GM21390 (cell line): ENCODE results near the gene ST3GAL4.

Source experiments
- ATAC-seq: cut with Tn5 transposase; IDR thresholded peaks from one replicate; pipeline ENCODE4 v1.9.1; 2021; ENCODE audit not compliant: unreplicated experiment

ST3GAL4 gene

DNA sequence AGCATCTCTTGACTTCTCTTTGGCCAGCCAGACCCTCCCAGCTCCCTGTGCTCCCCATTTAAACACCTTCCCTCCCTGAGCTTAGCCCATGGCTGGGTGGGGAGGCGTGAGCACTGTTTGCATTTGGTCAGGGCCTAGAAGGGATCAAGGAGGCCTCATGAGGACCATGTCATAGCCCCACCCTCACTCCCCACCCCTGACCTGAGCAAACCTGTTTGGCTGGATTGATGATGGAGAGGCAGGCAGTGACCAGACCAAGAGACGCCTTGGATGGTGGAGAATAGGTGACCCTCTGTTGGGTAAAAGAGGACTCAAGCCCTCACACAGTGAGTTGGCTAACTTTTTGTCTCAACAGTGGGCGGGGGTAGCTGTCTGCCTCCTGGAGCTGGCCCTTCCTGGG is 49.9 kb downstream of the ST3GAL4 start:
- no peak for ATAC-seq

DNA sequence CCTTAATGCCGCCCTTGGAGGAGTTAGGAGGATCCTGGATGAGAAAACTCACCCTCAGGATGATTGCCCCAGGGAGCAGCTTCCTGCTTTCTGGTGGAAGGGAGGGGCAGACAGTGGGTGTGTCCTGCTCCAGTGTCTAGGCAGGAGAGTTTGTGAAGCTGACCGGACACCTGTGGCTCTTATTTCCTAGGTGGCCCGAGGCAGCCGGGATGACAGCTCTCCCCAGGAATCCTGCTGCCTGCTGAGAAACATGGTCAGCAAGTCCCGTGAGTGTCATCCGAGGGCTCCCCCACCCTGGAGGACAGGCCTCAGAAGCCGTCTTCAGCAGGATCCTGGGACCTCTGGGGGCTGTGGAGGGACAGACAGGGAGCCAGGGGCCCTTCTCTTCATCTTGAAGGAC is 50.4 kb downstream of the ST3GAL4 start:
- no peak for ATAC-seq

- ATAC-seq = no peak
Observed at GRCh38 chr11:126406368-126406767, 50.9 kb downstream of the ST3GAL4 start.

- no peak for ATAC-seq
Observed at GRCh38 chr11:126407101-126407521, 51.6 kb downstream of the ST3GAL4 start.

GRCh38 chr11:126407682-126408288 is 52.3 kb downstream of the ST3GAL4 start:
- no peak for ATAC-seq

- ATAC-seq = no peak
Observed at GRCh38 chr11:126408496-126408895, 53.0 kb downstream of the ST3GAL4 start.

GRCh38 chr11:126408901-126409619 is 53.6 kb downstream of the ST3GAL4 start:
- ATAC-seq = no peak

DNA sequence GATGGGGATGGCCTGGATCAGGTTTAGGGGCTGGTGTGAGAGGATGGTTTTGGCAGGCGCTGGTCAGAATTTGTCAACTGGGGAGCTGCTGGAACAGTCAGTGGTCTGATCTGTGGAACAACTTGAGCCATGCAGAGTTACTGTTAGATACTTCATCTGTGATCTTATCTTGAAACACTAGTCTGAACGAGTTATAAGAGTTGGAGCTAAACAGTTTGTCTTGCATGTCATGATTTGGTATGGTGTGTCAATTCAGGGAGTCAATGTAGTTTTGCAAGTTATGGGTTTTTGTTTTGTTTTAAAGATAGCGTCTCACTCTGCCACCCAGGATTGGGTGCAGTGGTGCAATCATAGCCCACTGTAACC is 54.1 kb downstream of the ST3GAL4 start:
- no peak for ATAC-seq

DNA sequence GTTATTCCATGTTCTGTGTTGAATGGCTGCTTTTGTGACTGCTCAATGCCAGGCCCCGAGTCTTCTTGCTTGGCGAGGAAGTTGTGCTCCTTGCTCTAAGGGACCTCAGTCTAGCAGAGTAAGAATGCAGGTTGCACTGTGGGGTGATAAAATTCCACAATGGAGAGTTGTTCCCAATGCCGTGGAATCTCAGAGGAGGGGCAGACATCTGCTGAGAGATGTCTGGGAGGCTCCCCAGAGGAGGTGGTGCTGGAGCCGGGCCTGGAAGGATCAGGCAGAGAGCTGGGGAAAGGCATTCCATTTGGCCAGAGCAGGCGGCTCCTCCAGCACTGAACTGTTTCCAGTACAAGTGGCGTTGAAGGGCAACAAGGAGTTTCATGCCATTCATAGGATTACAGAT is 55.2 kb downstream of the ST3GAL4 start:
- ATAC-seq = no peak

DNA sequence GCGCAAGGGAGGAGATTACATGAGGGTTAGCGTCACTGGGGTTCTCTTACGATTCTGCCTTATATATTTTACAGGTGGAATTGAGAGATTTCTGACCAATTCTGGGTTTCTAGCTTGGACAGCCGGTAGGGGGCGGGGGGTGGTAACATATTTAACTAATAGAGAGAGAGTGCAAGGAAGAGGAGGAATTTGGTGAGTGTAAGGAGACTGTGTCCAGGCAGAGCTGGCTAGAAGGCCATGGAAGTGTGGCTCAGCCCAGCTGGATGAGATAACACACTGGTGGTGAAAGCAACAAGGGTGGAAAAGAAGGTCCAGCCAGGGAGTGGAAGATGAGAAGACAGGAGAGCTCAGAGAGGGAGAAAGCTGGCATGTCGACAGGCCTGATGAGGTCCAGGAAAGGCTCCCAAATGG is 56.5 kb downstream of the ST3GAL4 start:
- no peak for ATAC-seq

GRCh38 chr11:126413426-126413825 is 57.9 kb downstream of the ST3GAL4 start:
- no peak for ATAC-seq

- no peak for ATAC-seq
Observed at GRCh38 chr11:126413843-126414405, 58.4 kb downstream of the ST3GAL4 start.

DNA sequence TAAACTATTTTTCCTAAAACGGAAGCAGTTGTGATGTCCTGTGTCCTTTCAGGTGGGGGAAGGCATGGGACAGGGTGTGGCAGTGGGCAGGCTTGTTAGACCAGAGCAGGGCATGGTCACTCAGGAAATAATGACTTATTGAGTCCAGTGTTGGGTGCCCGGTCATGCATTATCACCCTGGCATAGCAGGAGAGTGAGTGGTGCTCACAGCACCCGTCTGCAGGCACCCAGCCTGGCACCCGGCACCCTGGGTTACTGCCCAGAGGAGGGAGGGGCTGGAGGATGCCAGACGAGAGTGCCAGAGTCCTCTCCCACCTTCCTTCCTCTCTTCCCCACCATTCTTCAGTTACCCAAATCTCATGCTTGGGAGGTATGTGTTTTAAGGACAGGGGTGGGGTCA is 59.1 kb downstream of the ST3GAL4 start:
- ATAC-seq = no peak

DNA sequence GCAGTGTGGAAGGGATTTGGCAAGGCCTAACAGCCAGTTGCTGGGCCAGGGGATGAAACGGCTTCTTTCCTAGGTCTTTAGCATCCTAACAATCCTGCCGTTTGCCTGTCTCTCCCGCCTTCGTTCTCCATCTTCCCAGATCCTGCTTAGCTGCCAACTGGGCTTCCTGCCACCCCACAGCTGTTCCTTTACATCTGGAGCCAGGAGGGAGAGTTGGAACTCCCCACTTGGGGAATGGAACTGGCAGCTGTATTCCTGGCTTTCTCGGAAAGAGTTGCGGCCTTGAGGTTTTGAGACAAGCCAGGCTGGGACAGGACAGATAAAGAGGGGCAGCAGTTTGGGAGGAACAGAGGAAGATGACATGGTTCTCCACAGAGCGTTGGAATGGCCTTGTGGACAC is 59.6 kb downstream of the ST3GAL4 start:
- no peak for ATAC-seq

- no peak for ATAC-seq
Observed at GRCh38 chr11:126415669-126416420, 60.4 kb downstream of the ST3GAL4 start.

GRCh38 chr11:126416542-126417090 is 61.1 kb downstream of the ST3GAL4 start:
- ATAC-seq = peak; percentile 84

DNA sequence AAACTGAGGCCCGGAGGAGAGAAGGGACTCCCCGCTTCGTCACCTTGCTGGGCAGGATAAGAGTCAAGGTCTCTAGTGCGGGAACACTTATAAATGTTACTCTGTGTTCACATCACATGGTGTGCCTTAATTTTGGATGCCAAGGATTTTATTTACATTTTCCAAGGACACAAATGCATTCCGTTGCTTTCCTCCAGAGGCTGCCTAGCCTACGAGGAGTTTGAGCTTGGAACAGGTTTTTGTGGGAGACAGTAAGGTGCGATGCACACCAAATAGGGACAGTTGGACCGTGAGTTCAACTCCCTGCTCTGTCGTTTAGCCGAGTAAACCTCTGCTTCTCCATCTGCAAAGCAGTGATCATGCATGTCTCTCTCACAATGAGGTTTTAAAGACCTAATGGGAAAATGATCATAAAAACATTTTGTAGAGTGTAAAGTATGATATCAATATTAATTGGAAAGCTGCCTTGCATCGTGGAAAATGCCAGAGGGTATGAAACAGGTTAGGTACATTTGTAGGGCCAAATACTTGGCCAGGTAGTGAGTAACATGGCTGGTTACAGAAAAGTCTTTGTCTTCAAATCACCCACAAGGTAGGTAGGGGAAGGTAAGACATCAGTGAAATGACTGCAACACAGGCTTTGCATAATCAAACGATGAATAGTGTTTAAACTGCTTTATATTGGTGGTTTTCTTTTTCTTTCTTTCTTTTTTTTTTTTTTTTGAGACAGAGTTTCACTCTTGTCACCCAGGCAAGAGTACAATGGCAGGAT is 61.8 kb downstream of the ST3GAL4 start:
- ATAC-seq = no peak

- ATAC-seq = no peak
Observed at GRCh38 chr11:126418887-126419286, 63.4 kb downstream of the ST3GAL4 start.

DNA sequence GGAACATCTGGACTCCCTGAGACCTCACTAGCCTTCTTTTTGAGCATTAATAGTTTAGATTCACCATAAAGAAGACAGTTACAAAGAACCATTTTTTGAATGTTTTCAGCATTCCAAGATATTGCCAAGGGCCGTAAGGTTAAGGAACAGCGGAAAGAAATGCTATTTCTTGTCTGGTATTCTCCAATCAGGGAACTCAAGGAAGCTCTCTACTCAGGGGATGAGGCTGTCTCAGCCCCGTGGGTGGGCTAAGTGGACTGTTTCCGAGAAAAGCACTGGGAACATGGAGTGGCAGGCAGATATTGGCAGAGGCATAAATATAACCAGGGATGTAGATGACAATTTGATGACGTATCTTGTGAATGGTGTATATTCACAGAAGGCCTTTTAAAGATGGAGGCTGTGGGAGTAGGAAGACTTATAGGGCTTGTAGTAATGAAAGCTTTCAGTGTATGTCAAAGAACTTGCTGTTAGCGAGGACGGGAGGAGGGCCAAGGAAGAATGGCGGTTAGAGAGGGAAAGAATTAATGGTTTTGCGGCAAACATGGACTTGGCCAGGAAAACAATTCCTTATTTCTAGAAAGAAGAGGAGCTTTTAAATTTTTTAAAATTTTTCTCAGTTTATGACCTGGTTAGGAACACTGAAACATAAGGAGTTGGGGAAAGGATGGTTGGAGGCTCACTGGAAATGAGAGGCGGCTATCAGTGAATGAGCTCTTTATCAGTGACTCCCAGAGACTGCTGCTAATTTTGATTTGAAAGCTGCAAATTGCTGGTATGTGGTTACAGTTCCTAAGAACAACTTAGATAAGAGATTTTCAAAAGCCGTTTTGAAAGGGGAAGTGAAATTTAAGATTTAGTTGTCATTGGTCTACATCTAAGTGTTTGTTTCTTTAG is 64.6 kb downstream of the ST3GAL4 start:
- ATAC-seq = peak; percentile 80
